Ishikawa (cell line): ENCODE results near the gene CALU.

Source experiments
- TEAD4 ChIP-seq: IDR thresholded peaks from 2 replicates; pipeline ENCODE4 v1.6.1; 2012
- TF ChIP-seq, protein P1 (sequence below): IDR thresholded peaks from 2 replicates; pipeline ENCODE4 v1.6.1; 2012

DNA sequence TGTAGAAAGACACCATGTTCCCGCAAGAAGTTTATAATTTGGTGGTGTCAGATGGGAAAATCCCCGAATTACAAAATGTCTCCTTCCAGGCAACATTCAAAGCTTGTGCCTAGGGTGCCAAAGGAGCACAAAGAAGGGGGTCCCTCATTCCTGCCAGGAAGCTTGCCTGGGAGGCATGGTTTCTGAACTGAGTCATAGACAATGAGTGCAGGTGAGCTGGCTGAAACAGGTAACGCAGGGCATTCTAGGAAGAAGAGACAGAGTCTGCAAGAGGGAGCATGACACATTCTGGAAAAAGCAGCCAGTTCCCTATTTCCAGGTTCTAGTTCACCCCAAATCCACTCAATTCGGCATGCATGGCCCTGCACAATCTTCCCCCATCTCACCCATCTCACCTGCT, 11.9 kb upstream of the CALU start:
- TF ChIP-seq, protein P1, sequence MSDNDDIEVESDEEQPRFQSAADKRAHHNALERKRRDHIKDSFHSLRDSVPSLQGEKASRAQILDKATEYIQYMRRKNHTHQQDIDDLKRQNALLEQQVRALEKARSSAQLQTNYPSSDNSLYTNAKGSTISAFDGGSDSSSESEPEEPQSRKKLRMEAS, result no peak
- no peak for TF ChIP-seq TEAD4
